Measurements from ENCODE around the gene NOC4L.

The NOC4L gene

DNA sequence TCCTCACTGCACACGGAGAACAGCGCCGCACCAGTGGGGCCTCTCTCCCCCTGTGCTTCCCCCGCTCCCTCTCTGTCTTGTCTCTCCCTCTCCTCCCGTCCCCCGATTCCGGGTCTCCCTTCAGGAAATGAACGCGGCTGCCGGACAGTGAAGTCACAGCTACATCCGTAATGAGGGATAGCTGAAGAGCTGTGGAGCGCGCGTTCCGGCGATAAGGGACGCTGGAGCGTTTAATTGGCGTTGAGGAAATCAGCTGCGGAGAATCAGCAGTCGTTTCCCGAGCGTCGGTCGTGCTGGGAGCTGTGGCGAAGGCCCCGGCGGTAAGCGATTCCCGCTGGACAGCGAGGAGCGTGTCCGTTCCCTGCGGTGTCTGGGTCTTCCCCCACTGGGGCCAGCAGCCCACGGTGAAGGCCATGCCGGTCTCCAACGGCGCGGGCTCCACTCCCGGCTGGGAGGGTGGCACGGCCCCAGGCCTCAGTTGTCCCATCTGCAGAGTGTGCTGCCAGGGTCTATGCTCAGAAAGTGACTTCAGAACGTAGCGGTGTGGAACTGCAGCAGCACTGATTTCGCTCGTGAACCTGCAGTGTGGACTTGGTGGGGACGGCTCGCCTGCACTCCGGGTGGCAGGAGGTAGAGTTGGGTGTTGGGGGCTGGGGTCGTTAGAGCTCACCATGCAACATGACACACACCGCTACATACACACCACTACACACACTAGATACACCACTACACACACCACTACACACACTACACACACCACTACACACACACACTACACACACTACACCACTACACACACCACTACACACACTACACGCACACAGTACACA lies 10.9 kb downstream of the NOC4L start:
- Histone ChIP-seq H3F3A (ENCODE audit: insufficient read depth) (peaks cover 18% of the 10 kb centered on the region), H3K9ac (ENCODE audit: low read length) (no peak overlapping the region), H3K27me3 (ENCODE audit: low read length) (no peaks in the 10 kb centered on the region), H3K27ac (ENCODE audit: low read depth, low read length) (no peak overlapping the region), H3K36me3 (ENCODE audit: low read length) (peaks cover 21% of the 10 kb centered on the region), H3K4me3 (ENCODE audit: insufficient read depth, low read length, poor library complexity, severe bottlenecking) (no peak overlapping the region), H2AFZ (ENCODE audit: low read depth, low read length, severe bottlenecking) (no peak overlapping the region), H4K20me1 (ENCODE audit: low read depth, low read length) (no peaks in the 10 kb centered on the region), H3K79me2 (ENCODE audit: insufficient read depth, low read length) (no peaks in the 10 kb centered on the region), H3K4me2 (ENCODE audit: low read depth, low read length, poor library complexity, severe bottlenecking) (no peak overlapping the region), H3K9me3 (ENCODE audit: insufficient read depth, low read length) (peaks cover 20% of the 10 kb centered on the region; the same call in 1 of the 2 replicates), H3K9me2 (replicated peaks; ENCODE audit: insufficient read depth, low read length) (no peaks in the 10 kb centered on the region)
- TF ChIP-seq, protein P1, sequence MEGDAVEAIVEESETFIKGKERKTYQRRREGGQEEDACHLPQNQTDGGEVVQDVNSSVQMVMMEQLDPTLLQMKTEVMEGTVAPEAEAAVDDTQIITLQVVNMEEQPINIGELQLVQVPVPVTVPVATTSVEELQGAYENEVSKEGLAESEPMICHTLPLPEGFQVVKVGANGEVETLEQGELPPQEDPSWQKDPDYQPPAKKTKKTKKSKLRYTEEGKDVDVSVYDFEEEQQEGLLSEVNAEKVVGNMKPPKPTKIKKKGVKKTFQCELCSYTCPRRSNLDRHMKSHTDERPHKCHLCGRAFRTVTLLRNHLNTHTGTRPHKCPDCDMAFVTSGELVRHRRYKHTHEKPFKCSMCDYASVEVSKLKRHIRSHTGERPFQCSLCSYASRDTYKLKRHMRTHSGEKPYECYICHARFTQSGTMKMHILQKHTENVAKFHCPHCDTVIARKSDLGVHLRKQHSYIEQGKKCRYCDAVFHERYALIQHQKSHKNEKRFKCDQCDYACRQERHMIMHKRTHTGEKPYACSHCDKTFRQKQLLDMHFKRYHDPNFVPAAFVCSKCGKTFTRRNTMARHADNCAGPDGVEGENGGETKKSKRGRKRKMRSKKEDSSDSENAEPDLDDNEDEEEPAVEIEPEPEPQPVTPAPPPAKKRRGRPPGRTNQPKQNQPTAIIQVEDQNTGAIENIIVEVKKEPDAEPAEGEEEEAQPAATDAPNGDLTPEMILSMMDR (IDR thresholded peaks at IDR 0.05; ENCODE audit: insufficient read depth, low read length, poor library complexity, severe bottlenecking) = no peak
- TF ChIP-seq EZH2phosphoT487 (conservative IDR thresholded peaks at IDR 0.05; ENCODE audit: low read length) = no peak

DNA sequence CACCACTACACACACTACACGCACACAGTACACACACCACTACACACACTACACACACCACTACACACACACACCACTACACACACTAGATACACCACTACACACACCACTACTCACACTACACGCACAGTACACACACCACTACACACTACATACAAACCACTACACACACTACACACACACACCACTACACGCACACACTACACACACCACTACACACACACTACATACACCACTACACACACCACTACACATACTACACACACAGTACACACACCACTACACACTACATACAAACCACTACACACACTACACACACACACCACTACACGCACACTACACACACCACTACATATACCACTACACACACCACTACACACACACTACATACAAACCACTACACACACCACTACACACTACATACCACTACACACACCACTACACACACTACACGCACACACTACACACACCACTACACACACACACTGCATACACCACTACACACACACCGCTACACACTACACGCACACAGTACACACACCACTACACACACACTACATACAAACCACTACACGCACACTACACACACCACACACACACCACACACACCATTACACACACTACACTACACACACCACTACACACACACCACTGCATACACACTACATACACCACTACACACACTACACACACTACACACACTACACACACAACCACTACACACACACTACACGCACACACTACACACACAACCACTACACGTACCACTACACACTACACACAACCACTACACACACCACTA lies 11.7 kb downstream of the NOC4L start:
- no peak overlapping the region for H3K4me2 ChIP-seq (ENCODE audit: low read depth, low read length, poor library complexity, severe bottlenecking)
- H2AFZ ChIP-seq (ENCODE audit: low read depth, low read length, severe bottlenecking) = no peak overlapping the region
- H3K9ac ChIP-seq (ENCODE audit: low read length) = no peak overlapping the region
- H4K20me1 ChIP-seq (ENCODE audit: low read depth, low read length) = no peaks in the 10 kb centered on the region
- H3K4me3 ChIP-seq (ENCODE audit: insufficient read depth, low read length, poor library complexity, severe bottlenecking) = no peak overlapping the region
- no peak overlapping the region for H3K27ac ChIP-seq (ENCODE audit: low read depth, low read length)
- H3K36me3 ChIP-seq (ENCODE audit: low read length) = peaks cover 21% of the 10 kb centered on the region
- H3K27me3 ChIP-seq (ENCODE audit: low read length) = no peaks in the 10 kb centered on the region
- peaks cover 18% of the 10 kb centered on the region for H3F3A ChIP-seq (ENCODE audit: insufficient read depth)
- TF ChIP-seq, protein P1 (IDR thresholded peaks at IDR 0.05; ENCODE audit: insufficient read depth, low read length, poor library complexity, severe bottlenecking) = no peak
- no peak for TF ChIP-seq EZH2phosphoT487 (conservative IDR thresholded peaks at IDR 0.05; ENCODE audit: low read length)
- no peaks in the 10 kb centered on the region for H3K9me2 ChIP-seq (replicated peaks; ENCODE audit: insufficient read depth, low read length)
- no peaks in the 10 kb centered on the region for H3K79me2 ChIP-seq (ENCODE audit: insufficient read depth, low read length)
- peaks cover 20% of the 10 kb centered on the region; the same call in 1 of the 2 replicates for H3K9me3 ChIP-seq (ENCODE audit: insufficient read depth, low read length)

DNA sequence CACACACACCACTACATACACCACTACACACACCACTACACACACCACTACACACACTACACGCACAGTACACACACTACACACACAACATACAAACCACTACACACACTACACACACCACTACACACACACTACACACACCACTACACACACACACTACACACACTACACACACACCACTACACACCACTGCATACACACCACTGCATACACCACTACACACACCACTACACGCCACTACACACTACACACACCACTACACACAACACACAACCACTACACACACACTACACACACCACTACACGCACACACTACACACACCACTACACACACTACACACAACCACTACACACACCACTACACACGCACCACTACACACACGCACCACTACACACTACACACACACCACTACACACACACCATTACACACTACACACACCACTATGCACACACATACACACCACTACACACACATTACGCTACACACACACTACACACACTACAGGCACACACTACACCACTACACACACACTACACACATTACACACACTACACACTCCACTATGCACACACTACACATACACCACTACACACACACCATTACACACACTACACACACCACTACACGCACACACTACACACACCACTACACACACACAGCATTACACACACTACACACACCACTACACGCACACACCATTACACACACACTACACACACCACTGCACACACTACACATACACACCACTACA lies 12.5 kb downstream of the NOC4L start:
- H3K9me2 ChIP-seq (replicated peaks; ENCODE audit: insufficient read depth, low read length) = no peaks in the 10 kb centered on the region
- no peak overlapping the region for H2AFZ ChIP-seq (ENCODE audit: low read depth, low read length, severe bottlenecking)
- no peak overlapping the region for H3K9ac ChIP-seq (ENCODE audit: low read length)
- no peak overlapping the region for H3K4me3 ChIP-seq (ENCODE audit: insufficient read depth, low read length, poor library complexity, severe bottlenecking)
- no peak overlapping the region for H3K27ac ChIP-seq (ENCODE audit: low read depth, low read length)
- H3K79me2 ChIP-seq (ENCODE audit: insufficient read depth, low read length) = no peaks in the 10 kb centered on the region
- peaks cover 21% of the 10 kb centered on the region for H3K36me3 ChIP-seq (ENCODE audit: low read length)
- H4K20me1 ChIP-seq (ENCODE audit: low read depth, low read length) = no peaks in the 10 kb centered on the region
- no peak overlapping the region for H3K4me2 ChIP-seq (ENCODE audit: low read depth, low read length, poor library complexity, severe bottlenecking)
- no peaks in the 10 kb centered on the region for H3K27me3 ChIP-seq (ENCODE audit: low read length)
- TF ChIP-seq EZH2phosphoT487 (conservative IDR thresholded peaks at IDR 0.05; ENCODE audit: low read length) = no peak
- TF ChIP-seq, protein P1 (IDR thresholded peaks at IDR 0.05; ENCODE audit: insufficient read depth, low read length, poor library complexity, severe bottlenecking) = no peak
- peaks cover 20% of the 10 kb centered on the region; the same call in 1 of the 2 replicates for H3K9me3 ChIP-seq (ENCODE audit: insufficient read depth, low read length)
- H3F3A ChIP-seq (ENCODE audit: insufficient read depth) = peaks cover 18% of the 10 kb centered on the region

Data from SU-DHL-6 (cell line).